ENCODE data around the gene MMP25. TPM values are rescaled to one million over a fixed set of nuclear protein-coding genes. Genes with fewer than 3 reads are reported as not detected.

Gene MMP25
- total and polyA plus RNA-seq, 2 experiments from 2014 or later: 0.16 TPM; not detected in 1

DNA sequence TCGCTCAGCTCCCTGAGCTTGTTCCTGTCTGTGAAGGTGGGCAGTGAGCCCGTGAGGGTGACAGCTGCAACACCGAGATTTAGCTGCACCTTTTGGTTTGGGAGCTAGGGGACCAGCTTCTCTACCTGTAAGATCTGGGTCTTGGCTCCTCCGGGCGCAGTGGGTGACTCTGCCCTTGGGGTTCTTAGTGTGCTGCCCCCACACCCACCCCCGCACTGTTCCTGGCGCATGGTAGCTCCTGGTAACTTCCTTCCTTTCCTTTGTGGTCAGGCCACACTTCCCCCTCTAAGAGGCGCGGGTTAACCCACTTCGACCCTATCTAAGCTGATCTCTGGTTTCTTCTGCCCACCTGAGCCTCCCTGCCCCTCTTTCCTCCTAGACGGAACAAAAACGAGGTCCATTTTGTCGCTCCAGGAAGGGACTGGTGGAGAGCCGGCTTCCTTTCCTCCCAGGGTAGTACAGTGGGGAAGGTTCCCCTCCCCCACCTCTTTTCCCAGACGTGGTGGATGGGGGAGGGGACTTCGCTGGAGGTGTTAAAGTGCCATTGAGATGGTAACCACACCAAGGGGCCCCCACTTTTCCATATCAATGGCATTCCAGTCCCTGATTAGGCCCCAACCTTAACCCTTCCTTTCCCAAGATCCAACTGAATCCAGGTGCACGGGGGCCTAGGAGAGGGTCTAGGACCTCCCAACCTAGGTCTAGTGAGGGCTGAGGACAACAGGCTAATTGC lies 38.2 kb upstream of the MMP25 start:
- Histone ChIP-seq H3K4me3 (no peak overlapping the region), H3K9ac (no peak overlapping the region), H2AFZ (peak overlapping the region; percentile 53; the same call in 1 of the 2 replicates), H3F3A (ENCODE audit: insufficient read depth) (no peaks in the 10 kb centered on the region), H3K9me3 (ENCODE audit: low read depth) (no peaks in the 10 kb centered on the region), H3K4me2 (ENCODE audit: unreplicated experiment) (no peak overlapping the region), H3K79me2 (ENCODE audit: insufficient read depth) (no peaks in the 10 kb centered on the region), H3K27ac (no peak overlapping the region), H3K9me2 (ENCODE audit: insufficient read depth) (no peaks in the 10 kb centered on the region), H4K20me1 (ENCODE audit: insufficient read depth) (no peaks in the 10 kb centered on the region), H3K4me1 (ENCODE audit: insufficient read depth) (peaks cover 2% of the 10 kb centered on the region; the same call in 1 of the 2 replicates), H3K36me3 (ENCODE audit: low read depth) (no peaks in the 10 kb centered on the region), H3K27me3 (replicated peaks; ENCODE audit: insufficient read depth) (peaks cover 11% of the 10 kb centered on the region; the same call in 1 of the 2 replicates)
- 17% methylated on average over 17 of the region's 17 CpGs for WGBS, 2 experiments (ENCODE audit: low coverage in 1 of 2, low lambda C conversion rate in 2 of 2, missing lambda C conversion rate in 2 of 2)
- TF ChIP-seq EZH2phosphoT487 (IDR thresholded peaks at IDR 0.05; ENCODE audit: insufficient read depth, low read depth) (no peak), EZH2 (IDR thresholded peaks at IDR 0.05; ENCODE audit: insufficient read depth, poor library complexity, severe bottlenecking) (no peak)
- DNase-seq: no peak
- in situ Hi-C loops (cut with MboI): no loop called here

DNA sequence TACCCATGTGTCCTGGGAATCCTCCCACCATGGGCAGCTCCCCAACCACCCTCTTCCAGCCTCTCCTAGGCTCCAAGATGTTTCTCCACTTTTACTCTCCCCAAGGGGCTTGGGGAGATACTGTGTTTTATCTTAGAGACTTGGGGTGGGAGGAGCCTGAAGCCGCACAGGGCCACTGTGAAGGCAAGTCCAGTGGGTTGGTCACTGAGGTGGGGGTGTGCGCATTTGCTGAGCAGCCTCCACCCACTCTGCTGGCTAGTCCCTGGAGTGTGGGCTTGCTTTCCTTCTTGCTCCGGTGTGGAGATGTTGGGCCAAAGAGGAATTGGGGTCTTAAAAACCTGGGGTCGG lies 37.7 kb upstream of the MMP25 start:
- Histone ChIP-seq H3K27me3 (replicated peaks; ENCODE audit: insufficient read depth) (peaks cover 13% of the 10 kb centered on the region; the same call in 1 of the 2 replicates), H3K9ac (no peak overlapping the region), H3K36me3 (ENCODE audit: low read depth) (no peaks in the 10 kb centered on the region), H2AFZ (no peak overlapping the region), H3K79me2 (ENCODE audit: insufficient read depth) (no peaks in the 10 kb centered on the region), H3K4me3 (no peak overlapping the region), H3K27ac (no peak overlapping the region), H3K9me2 (ENCODE audit: insufficient read depth) (no peaks in the 10 kb centered on the region), H3K9me3 (ENCODE audit: low read depth) (no peaks in the 10 kb centered on the region), H4K20me1 (ENCODE audit: insufficient read depth) (no peaks in the 10 kb centered on the region), H3F3A (ENCODE audit: insufficient read depth) (no peaks in the 10 kb centered on the region), H3K4me1 (ENCODE audit: insufficient read depth) (peaks cover 6% of the 10 kb centered on the region; the same call in 1 of the 2 replicates), H3K4me2 (ENCODE audit: unreplicated experiment) (no peak overlapping the region)
- TF ChIP-seq EZH2 (IDR thresholded peaks at IDR 0.05; ENCODE audit: insufficient read depth, poor library complexity, severe bottlenecking): no peak
- TF ChIP-seq EZH2phosphoT487 (IDR thresholded peaks at IDR 0.05; ENCODE audit: insufficient read depth, low read depth): no peak
- in situ Hi-C loops (cut with MboI): no loop called here
- no peak for DNase-seq
- 56 to 59% methylated on average over 4 of the region's 4 CpGs for WGBS, 2 experiments (ENCODE audit: low coverage in 1 of 2, low lambda C conversion rate in 2 of 2, missing lambda C conversion rate in 2 of 2)

DNA sequence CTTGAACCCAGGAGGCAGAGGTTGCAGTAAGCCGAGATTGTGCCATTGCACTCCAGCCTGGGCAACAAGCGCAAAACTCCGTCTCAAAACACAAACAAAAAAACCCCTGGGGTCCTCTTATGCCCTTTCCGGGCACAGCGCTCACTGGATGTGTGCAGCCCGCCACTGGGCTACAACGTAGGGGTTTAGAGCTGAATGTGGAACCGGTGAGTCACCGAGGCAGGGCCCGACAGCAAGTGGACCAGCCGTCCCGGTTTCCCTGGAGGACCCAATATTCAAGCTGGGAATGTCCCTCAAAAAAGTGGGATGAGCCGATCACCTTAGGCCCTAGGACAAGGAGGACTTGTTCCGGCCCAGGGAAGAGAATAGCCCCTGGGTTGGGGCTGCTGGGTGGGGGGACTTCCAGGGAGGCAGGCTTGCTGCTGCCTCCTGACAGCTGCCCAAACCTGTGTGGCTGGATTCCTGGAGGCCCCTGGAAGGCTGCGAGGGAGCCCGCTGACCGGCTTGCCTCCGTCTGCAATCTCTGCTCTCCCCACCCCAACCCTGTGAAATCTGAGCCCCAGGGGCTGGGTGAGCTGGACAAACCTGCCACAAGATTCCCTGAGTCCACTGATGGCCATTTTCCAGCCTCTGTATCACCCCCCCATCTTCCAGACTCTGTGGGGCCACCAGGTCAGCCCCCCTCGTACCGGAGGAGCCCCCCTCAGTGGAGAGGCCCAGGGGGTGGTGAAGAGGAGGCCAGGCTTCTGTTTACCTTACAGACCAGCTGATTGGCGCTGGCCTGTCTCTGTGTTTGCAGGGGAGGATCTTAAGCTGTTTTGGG lies 36.6 kb upstream of the MMP25 start:
- TF ChIP-seq EZH2phosphoT487 (IDR thresholded peaks at IDR 0.05; ENCODE audit: insufficient read depth, low read depth): no peak
- no peak for TF ChIP-seq EZH2 (IDR thresholded peaks at IDR 0.05; ENCODE audit: insufficient read depth, poor library complexity, severe bottlenecking)
- H3K4me2 ChIP-seq (ENCODE audit: unreplicated experiment): no peak overlapping the region
- no peaks in the 10 kb centered on the region for H3K36me3 ChIP-seq (ENCODE audit: low read depth)
- no peaks in the 10 kb centered on the region for H4K20me1 ChIP-seq (ENCODE audit: insufficient read depth)
- no peaks in the 10 kb centered on the region for H3K79me2 ChIP-seq (ENCODE audit: insufficient read depth)
- H3K27ac ChIP-seq: no peak overlapping the region
- H3F3A ChIP-seq (ENCODE audit: insufficient read depth): no peaks in the 10 kb centered on the region
- WGBS, 2 experiments (ENCODE audit: low coverage in 1 of 2, low lambda C conversion rate in 2 of 2, missing lambda C conversion rate in 2 of 2): 29% methylated on average over 18 to 21 of the region's 21 CpGs
- H3K27me3 ChIP-seq (replicated peaks; ENCODE audit: insufficient read depth): peaks cover 13% of the 10 kb centered on the region; the same call in 1 of the 2 replicates
- H3K9ac ChIP-seq: no peak overlapping the region
- in situ Hi-C loops (cut with MboI): no loop called here
- no peaks in the 10 kb centered on the region for H3K9me2 ChIP-seq (ENCODE audit: insufficient read depth)
- peaks cover 6% of the 10 kb centered on the region; the same call in 1 of the 2 replicates for H3K4me1 ChIP-seq (ENCODE audit: insufficient read depth)
- peak; percentile 42 for DNase-seq
- no peaks in the 10 kb centered on the region for H3K9me3 ChIP-seq (ENCODE audit: low read depth)
- no peak overlapping the region for H3K4me3 ChIP-seq
- H2AFZ ChIP-seq: no peak overlapping the region

DNA sequence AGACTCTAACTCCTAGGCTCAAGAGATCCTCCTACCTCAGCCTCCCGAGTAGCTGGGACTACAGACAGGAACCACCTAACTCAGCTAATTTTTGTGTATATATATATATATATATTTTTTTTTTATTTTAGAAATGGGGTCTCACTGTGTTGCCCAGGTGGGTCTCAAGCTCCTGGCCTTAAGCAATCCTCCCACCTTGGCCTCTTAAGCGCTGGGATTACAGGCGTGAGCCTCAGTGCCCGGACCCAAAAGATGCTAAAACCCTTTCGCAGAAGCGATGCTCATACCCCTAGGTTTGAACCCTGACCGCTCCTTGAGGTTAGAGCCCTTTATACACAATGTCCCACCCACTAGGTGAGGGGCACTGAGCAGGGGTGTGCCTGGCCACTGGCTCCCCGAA lies 35.9 kb upstream of the MMP25 start:
- no peak overlapping the region for H3K9ac ChIP-seq
- H3K4me3 ChIP-seq: no peak overlapping the region
- DNase-seq: no peak
- TF ChIP-seq EZH2 (IDR thresholded peaks at IDR 0.05; ENCODE audit: insufficient read depth, poor library complexity, severe bottlenecking) (no peak), EZH2phosphoT487 (IDR thresholded peaks at IDR 0.05; ENCODE audit: insufficient read depth, low read depth) (no peak)
- no peaks in the 10 kb centered on the region for H3K9me3 ChIP-seq (ENCODE audit: low read depth)
- 85 to 88% methylated on average over 8 of the region's 8 CpGs for WGBS, 2 experiments (ENCODE audit: low coverage in 1 of 2, low lambda C conversion rate in 2 of 2, missing lambda C conversion rate in 2 of 2)
- H4K20me1 ChIP-seq (ENCODE audit: insufficient read depth): no peaks in the 10 kb centered on the region
- no peaks in the 10 kb centered on the region for H3K36me3 ChIP-seq (ENCODE audit: low read depth)
- in situ Hi-C loops (cut with MboI): no loop called here
- no peak overlapping the region for H3K27ac ChIP-seq
- H3K27me3 ChIP-seq (replicated peaks; ENCODE audit: insufficient read depth): peaks cover 13% of the 10 kb centered on the region; the same call in 1 of the 2 replicates
- H3K4me1 ChIP-seq (ENCODE audit: insufficient read depth): peaks cover 6% of the 10 kb centered on the region; the same call in 1 of the 2 replicates
- no peaks in the 10 kb centered on the region for H3F3A ChIP-seq (ENCODE audit: insufficient read depth)
- H3K4me2 ChIP-seq (ENCODE audit: unreplicated experiment): no peak overlapping the region
- no peaks in the 10 kb centered on the region for H3K9me2 ChIP-seq (ENCODE audit: insufficient read depth)
- H2AFZ ChIP-seq: no peak overlapping the region
- H3K79me2 ChIP-seq (ENCODE audit: insufficient read depth): no peaks in the 10 kb centered on the region

Data from GM23248 (cell line).